ENCODE measurements around the gene RND2. TPM values are rescaled to one million over a fixed set of nuclear protein-coding genes. Genes with fewer than 3 reads are reported as not detected.
"Not testable (repeated sequence)": the region's sequence is repeated elsewhere in the genome, so short reads cannot be mapped to it uniquely, and the experiment has no call there.

Gene RND2
- total RNA-seq, 1 experiment from 2014 or later = 5.5 TPM

DNA sequence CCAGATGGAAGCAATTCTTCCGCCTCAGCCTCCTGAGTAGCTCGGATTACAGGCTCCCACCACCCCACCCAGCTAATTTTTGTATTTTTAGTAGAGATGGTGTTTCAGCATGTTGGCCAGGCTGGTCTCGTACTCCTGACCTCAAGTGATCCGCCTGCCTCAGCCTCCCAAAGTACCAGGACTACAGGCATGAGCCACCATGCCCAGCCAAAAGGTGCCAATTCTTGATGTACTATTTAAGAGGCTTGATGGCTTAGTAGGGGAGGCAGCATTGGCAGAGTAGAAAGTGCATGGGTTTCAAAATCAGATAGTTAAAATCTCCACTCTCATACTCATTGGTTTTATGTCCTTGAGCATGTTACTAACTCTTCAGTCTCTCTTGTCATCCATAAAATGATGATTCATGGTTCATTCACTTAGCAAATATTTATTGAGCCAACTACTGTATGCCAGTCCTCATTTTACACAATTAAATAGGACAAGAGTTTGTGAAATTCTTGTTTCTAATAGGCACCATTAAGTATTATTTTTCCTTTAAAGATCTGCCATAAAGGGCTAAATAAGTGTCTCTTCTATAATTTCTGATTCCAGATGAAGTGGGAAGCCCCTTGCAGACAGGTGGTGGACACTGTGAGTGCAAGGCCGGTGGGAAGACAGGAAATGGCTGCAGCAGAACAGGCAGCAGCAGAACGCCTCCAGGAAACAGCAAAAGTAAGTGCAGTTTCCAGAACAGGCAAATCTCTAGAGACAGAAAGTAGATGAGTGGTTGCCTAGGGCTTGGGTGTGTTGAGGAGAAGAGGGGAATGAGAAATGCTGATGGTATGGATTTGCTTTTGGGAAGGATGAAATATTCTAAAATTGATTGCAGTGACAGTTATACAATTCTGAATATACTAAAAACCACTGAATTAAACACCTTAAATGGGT lies 35.0 kb upstream of the RND2 start:
- BruUV-seq (replicated peaks) = no TSS peak

DNA sequence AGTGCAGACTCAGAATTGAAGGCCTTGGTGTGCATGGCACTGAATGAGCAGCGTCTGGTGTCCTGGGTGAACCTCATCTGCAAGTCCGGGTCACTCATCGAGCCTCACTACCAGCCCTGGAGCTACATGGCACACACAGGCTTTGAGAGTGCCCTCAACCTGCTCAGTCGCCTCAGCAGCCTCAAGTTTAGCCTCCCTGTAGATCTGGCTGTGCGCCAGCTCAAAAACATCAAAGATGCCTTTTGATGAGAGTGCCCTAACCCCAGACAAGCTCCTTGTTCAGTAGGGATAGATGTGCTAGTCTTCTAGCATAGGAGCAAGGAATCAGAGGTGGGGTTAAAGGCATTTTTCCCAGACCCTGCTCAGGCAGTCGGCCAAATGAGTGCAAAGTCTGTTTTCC lies 33.6 kb upstream of the RND2 start:
- H3K36me3 ChIP-seq (ENCODE audit: insufficient read depth, low read length, poor library complexity, severe bottlenecking) = peaks cover 16% of the 10 kb centered on the region
- no peak for DNase-seq (ENCODE audit: low spot score)
- H3K27me3 ChIP-seq (replicated peaks; ENCODE audit: insufficient read depth, low read depth, low read length, poor library complexity) = no peaks in the 10 kb centered on the region
- no peaks in the 10 kb centered on the region for H3K9me3 ChIP-seq (ENCODE audit: low read depth, low read length, poor library complexity, severe bottlenecking)
- ChIA-PET POLR2A (ENCODE audit: low non-redundant PET) (no interaction called here), CTCF (no interaction called here)
- H3K27ac ChIP-seq (ENCODE audit: low read depth, low read length, poor library complexity, severe bottlenecking) = no peak overlapping the region
- no TSS peak for BruUV-seq (replicated peaks)
- intact Hi-C loops (cut with micrococcal nuclease; ENCODE audit: unreplicated experiment) = no loop called here
- H3K4me3 ChIP-seq (ENCODE audit: low read depth, low read length, poor library complexity, severe bottlenecking) = no peak overlapping the region
- no peaks in the 10 kb centered on the region for H3K4me1 ChIP-seq (ENCODE audit: insufficient read depth, low read length, poor library complexity, severe bottlenecking)
- TF ChIP-seq, protein P1, sequence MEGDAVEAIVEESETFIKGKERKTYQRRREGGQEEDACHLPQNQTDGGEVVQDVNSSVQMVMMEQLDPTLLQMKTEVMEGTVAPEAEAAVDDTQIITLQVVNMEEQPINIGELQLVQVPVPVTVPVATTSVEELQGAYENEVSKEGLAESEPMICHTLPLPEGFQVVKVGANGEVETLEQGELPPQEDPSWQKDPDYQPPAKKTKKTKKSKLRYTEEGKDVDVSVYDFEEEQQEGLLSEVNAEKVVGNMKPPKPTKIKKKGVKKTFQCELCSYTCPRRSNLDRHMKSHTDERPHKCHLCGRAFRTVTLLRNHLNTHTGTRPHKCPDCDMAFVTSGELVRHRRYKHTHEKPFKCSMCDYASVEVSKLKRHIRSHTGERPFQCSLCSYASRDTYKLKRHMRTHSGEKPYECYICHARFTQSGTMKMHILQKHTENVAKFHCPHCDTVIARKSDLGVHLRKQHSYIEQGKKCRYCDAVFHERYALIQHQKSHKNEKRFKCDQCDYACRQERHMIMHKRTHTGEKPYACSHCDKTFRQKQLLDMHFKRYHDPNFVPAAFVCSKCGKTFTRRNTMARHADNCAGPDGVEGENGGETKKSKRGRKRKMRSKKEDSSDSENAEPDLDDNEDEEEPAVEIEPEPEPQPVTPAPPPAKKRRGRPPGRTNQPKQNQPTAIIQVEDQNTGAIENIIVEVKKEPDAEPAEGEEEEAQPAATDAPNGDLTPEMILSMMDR (conservative IDR thresholded peaks at IDR 0.05; ENCODE audit: low read depth, low read length) = no peak
- TF ChIP-seq EZH2 (IDR thresholded peaks at IDR 0.05; ENCODE audit: borderline replicate concordance, low read depth, low read length, poor library complexity, severe bottlenecking) = no peak

More for the DNA sequence above, 35.0 kb upstream of the RND2 start:
- intact Hi-C loops (cut with micrococcal nuclease; ENCODE audit: unreplicated experiment) = no loop called here
- TF ChIP-seq, protein P1 (conservative IDR thresholded peaks at IDR 0.05; ENCODE audit: low read depth, low read length) = no peak
- TF ChIP-seq EZH2 (IDR thresholded peaks at IDR 0.05; ENCODE audit: borderline replicate concordance, low read depth, low read length, poor library complexity, severe bottlenecking) = no peak
- DNase-seq (ENCODE audit: low spot score) = no peak
- H3K27me3 ChIP-seq (replicated peaks; ENCODE audit: insufficient read depth, low read depth, low read length, poor library complexity) = no peaks in the 10 kb centered on the region
- no peak overlapping the region for H3K27ac ChIP-seq (ENCODE audit: low read depth, low read length, poor library complexity, severe bottlenecking)
- peaks cover 16% of the 10 kb centered on the region for H3K36me3 ChIP-seq (ENCODE audit: insufficient read depth, low read length, poor library complexity, severe bottlenecking)
- no peaks in the 10 kb centered on the region for H3K4me1 ChIP-seq (ENCODE audit: insufficient read depth, low read length, poor library complexity, severe bottlenecking)
- no peaks in the 10 kb centered on the region for H3K9me3 ChIP-seq (ENCODE audit: low read depth, low read length, poor library complexity, severe bottlenecking)
- ChIA-PET POLR2A (ENCODE audit: low non-redundant PET) (no interaction called here), CTCF (no interaction called here)
- H3K4me3 ChIP-seq (ENCODE audit: low read depth, low read length, poor library complexity, severe bottlenecking) = no peak overlapping the region

DNA sequence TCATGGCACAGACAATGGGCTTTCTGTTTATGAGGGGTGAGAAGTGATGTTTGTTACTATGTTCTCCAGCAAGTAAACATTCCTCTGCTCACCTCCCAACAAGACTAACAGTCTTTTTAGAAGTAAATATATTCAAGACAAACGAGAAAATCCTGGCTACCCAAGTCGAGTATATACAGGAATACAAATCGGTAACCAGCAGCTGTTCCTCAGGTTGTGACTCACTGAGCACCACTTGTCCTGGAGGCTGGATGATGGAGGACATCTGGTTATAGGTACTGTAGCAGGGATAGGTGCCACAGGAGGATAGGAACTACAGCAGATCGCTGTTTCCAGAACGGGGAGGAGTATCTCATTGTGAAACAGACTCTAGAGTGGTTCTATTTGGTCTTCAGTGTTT lies 32.2 kb upstream of the RND2 start:
- POLR2A ChIA-PET (ENCODE audit: low non-redundant PET) = no interaction called here
- peaks cover 11% of the 10 kb centered on the region for H3K36me3 ChIP-seq (ENCODE audit: insufficient read depth, low read length, poor library complexity, severe bottlenecking)
- no peak overlapping the region for H3K4me3 ChIP-seq (ENCODE audit: low read depth, low read length, poor library complexity, severe bottlenecking)
- H3K27ac ChIP-seq (ENCODE audit: low read depth, low read length, poor library complexity, severe bottlenecking) = no peak overlapping the region
- CTCF ChIA-PET = no interaction called here
- no peaks in the 10 kb centered on the region for H3K27me3 ChIP-seq (replicated peaks; ENCODE audit: insufficient read depth, low read depth, low read length, poor library complexity)
- no peaks in the 10 kb centered on the region for H3K4me1 ChIP-seq (ENCODE audit: insufficient read depth, low read length, poor library complexity, severe bottlenecking)
- no TSS peak for BruUV-seq (replicated peaks)
- DNase-seq (ENCODE audit: low spot score) = no peak
- TF ChIP-seq, protein P1 (conservative IDR thresholded peaks at IDR 0.05; ENCODE audit: low read depth, low read length) = no peak
- TF ChIP-seq EZH2 (IDR thresholded peaks at IDR 0.05; ENCODE audit: borderline replicate concordance, low read depth, low read length, poor library complexity, severe bottlenecking) = no peak
- intact Hi-C loops (cut with micrococcal nuclease; ENCODE audit: unreplicated experiment) = no loop called here
- no peaks in the 10 kb centered on the region for H3K9me3 ChIP-seq (ENCODE audit: low read depth, low read length, poor library complexity, severe bottlenecking)

DNA sequence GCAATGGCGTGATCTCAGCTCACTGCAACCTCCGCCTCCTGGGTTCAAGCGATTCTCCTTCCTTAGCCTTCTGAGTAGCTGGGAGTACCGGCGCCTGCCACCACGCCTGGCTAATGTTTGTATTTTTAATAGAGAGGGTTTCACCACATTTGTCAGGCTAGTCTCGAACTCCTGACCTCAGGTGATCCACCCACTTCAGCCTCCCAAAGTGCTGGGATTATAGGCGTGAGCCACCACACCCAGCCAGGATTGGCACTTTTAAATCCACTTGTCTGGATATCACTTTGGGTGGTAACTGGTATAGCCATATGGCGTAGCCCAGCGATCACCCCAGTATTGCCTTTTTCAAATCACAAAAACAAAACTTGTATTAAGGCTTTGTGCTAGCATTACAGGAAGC lies 31.1 kb upstream of the RND2 start:
- POLR2A ChIA-PET (ENCODE audit: low non-redundant PET); BruUV-seq (replicated peaks): not testable (repeated sequence)

More for the DNA sequence above, 31.1 kb upstream of the RND2 start:
- CTCF ChIA-PET; H3K36me3 ChIP-seq (ENCODE audit: insufficient read depth, low read length, poor library complexity, severe bottlenecking); H3K27ac ChIP-seq (ENCODE audit: low read depth, low read length, poor library complexity, severe bottlenecking); H3K27me3 ChIP-seq (replicated peaks; ENCODE audit: insufficient read depth, low read depth, low read length, poor library complexity); intact Hi-C loops (cut with micrococcal nuclease; ENCODE audit: unreplicated experiment); H3K4me3 ChIP-seq (ENCODE audit: low read depth, low read length, poor library complexity, severe bottlenecking); DNase-seq (ENCODE audit: low spot score); H3K4me1 ChIP-seq (ENCODE audit: insufficient read depth, low read length, poor library complexity, severe bottlenecking); H3K9me3 ChIP-seq (ENCODE audit: low read depth, low read length, poor library complexity, severe bottlenecking): not testable (repeated sequence)
